Measurements from ENCODE around the gene SPHKAP.
"Not testable (repeated sequence)": the region's sequence is repeated elsewhere in the genome, so short reads cannot be mapped to it uniquely, and the experiment has no call there.

Gene SPHKAP

DNA sequence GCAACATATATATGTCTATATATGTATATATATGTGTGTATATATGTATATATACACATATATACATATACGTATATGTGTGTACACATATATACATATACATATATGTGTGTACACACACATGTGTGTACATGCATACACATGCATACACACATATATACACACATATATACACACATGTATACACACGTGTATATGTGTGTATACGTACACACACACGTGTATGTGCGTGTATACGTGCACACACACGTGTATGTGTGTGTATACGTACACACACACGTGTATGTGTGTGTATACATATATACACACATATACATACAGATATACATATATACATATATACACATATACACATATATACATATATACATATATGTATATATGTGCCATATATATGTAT lies 89.4 kb downstream of the SPHKAP start:
- no peak for DNase-seq

- no peak for DNase-seq
Observed at GRCh38 chr2:228086561-228086960, 94.9 kb downstream of the SPHKAP start.

DNA sequence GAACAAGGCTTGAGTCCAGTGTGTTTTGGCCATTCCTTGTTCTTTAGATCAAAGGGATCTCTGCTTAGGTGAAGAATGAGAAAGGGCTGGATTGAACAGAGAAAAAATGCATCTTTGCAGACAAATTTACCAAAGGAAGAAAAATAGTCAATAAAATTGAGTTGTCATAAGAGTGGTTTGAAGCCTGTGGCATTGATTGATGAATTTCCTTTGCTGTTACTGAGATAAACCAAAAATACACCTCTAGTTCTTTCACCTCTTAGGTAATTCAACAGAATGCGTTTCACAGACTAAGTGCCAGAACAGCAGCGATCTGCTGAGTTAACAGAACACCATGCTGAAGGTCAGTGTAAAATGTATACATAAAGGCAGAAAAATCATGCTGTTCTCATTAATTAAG lies 96.8 kb downstream of the SPHKAP start:
- DNase-seq = no peak

GRCh38 chr2:228083131-228083530 lies 98.4 kb downstream of the SPHKAP start:
- DNase-seq = no peak

GRCh38 chr2:228082571-228082970 lies 98.9 kb downstream of the SPHKAP start:
- no peak for DNase-seq

DNA sequence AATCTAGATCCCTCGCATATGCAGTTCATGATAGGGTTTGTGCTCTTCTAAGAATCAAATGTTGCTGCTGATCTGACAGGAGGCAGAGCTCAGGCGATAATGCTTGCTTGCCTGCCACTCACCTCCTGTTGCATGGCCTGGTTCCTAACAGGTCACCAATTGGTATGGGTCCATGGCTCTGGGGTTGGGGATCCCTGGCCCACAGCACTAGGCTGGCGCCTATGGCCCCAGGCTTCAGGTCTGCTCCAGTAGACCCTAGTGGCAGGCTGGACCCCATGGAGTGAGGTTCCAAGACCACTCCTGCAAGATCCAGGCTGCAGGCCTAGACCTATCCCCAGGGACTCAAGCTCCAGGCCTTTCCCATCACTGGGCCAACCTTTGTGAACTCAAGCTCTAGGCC lies 102.3 kb downstream of the SPHKAP start:
- no peak for DNase-seq

GRCh38 chr2:228076695-228077094 lies 104.8 kb downstream of the SPHKAP start:
- not testable (repeated sequence) for DNase-seq

- DNase-seq = no peak
Observed at GRCh38 chr2:228072669-228073068, 108.8 kb downstream of the SPHKAP start.

GRCh38 chr2:228067309-228067708 lies 114.2 kb downstream of the SPHKAP start:
- no peak for DNase-seq

DNA sequence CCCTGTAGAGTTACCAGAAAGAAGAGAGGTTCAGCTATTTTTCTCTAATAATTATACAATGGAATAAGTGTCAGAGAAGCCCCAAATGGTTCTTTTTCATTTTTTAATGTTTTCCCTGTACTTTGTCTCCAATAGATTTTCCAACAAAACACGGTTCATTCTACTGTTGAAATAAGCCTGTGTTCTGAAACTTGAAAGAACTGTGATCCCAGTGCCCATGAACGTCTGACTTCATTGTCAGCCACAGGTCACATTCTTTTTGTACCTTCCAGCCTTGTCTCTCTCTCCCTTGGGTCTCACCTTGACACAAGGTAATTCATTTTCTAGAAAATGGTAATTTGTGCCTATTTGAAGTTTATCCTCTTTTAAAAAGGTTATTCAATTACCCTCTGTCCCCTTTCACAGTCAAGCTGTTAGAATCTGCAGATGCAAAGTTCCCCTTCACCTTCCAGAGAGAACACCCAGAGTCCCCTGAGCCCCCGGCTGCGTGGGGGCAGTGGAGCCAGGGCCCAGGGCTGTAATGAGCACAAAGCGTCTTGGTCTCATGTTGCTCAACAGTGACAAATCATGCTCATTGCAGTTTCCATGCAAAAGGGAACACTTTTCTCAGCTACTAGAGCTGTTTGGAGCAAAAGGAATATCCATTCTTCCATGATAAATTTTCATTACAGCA lies 115.2 kb downstream of the SPHKAP start:
- DNase-seq = no peak

GRCh38 chr2:228065686-228066085 lies 115.8 kb downstream of the SPHKAP start:
- no peak for DNase-seq

DNA sequence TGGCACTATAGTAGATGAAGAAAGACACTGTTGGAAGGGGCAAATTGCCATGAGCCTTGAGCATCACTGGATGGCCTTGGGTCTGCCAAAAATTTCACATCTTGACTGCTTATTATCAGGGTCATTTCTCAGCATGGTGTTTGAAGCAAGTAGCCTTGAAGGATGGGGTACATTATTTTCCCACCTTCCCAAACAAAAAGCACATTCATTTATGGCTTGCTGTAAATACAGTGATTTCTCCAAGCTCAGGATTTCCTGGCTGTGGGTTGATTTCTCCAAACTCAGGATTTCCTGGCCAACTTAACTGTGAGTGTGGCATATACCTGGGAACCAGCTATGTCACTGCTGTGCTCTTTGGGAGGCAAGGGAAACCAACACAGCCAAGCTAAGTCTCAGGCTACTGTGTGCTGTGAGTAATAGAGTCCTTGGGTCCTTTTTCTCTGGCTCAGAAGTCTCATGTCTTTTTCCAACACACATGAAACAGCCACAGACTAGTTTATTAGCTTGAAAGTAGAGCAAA lies 116.6 kb downstream of the SPHKAP start:
- DNase-seq = no peak

- DNase-seq = no peak
Observed at GRCh38 chr2:228064024-228064423, 117.5 kb downstream of the SPHKAP start.

DNA sequence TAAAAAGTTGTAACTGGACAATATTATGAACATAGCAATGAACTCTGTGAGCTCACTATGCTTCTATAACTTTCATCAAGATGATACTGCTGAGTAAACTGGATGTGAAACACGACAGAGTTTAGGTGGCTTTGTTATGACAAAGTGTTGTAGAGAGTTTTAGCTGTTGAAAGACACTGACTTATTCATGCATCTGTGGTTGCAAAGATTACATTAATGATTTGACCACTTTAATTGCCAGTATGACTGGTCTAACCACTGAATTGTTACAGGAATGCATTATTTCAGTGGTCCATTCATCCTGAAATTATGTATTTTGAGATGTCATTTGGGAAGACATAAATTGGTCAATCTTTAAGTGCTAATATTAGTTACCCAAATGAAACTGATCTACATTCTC lies 117.9 kb downstream of the SPHKAP start:
- no peak for DNase-seq

- DNase-seq = no peak
Observed at GRCh38 chr2:228059735-228060134, 121.8 kb downstream of the SPHKAP start.

DNA sequence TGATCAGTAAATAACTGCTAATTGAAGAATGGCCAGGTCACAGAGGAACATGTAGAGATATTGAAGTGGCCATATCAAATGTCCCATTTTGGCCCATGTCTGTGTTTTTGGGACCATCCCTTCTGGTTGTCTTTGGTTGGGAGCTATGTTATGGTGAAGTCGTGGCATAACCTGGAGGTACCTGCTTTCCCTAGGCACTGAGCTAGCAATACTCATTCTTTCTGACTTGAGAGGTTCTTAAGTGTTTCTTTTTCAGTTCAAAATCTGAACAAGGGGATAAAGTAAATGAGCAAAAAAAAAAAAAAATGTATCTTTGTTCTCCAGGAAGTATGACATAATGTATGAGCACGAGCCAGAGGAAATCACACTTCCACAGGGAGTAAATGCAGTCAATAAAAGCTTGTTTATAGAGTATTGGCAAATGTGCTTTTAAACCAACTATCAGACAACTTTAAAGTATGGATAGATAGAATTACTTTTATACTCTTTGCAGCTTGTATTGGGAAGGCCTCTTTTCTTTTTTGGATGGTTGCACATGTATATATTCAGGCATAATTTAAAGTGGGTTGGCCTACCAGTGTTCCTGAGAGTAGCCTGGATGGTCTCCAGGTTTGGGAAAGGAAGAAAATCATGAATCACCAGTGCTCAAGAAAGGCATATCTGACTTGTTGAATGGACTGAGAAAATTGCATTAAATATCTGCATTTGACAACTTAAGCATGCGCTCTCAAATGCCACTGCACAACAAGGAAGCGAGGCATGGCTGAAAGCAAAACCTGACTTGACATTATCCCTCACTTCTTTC lies 125.0 kb downstream of the SPHKAP start:
- no peak for DNase-seq

DNA sequence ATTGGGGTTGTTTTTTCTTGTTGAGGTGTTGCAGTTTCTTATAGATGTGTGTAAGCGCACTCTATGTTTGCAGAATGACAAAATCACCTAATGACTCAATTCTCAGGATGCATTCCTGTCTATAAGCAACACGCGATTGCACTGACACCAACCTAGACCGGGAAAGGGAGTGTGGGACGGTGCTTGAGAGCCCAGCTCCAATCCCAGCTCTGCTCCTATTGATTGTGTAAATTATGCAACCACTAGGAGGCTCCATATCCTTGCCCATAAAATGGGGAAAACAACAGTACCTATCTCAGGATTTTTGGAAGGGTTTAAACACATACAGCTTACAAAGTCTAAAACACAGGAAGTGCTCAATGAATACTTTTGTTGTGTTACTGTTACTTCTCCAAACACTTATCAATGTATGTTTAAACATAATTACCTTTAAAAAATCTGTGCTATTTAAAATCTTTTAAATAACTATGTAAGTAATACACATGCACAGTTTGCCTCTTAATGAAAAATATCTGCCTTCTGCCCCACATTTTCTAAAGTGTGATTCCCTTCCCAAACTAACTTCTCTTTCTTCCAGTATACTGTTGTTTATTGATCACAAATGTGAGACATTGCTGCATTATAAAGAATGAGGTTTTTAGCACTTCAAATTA lies 132.5 kb downstream of the SPHKAP start:
- DNase-seq = peak; percentile 67

- DNase-seq = no peak
Observed at GRCh38 chr2:228040995-228041394, 140.5 kb downstream of the SPHKAP start.

DNA sequence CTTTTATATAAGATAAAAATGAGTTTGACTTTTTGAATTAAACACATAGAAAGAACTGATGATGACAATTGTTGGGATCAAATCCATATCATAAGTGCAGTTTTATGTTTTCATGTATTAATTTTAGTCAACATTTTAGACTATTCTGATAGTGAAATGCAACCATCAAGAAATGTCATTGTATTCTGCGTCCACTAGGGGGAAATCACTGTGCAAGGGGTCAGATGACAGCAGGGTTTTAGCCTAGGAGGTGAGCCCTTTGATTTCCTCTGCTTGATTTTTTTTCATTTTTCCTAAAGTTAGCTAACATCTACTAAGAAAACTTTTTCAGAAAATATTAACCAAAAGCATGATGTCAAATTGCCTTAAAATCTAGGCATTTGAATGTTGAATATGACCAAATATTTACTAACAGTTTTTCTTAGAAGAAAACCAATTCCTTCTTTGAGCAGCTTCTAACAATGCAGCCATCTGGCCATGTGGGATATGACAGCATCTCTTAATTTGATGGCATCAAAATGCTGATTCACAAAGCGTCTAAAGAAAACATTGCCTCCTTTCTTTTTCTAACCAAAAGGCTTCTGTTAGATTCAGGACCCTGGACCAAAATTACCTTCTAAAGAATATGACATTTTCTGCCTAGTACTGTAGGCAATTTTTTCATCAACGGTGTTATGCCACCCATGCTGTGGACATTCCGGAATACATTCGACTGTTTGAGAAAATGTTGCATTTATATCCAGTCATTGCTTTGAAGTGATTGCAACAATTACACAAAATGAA lies 141.5 kb downstream of the SPHKAP start:
- peak; percentile 28 for DNase-seq

DNA sequence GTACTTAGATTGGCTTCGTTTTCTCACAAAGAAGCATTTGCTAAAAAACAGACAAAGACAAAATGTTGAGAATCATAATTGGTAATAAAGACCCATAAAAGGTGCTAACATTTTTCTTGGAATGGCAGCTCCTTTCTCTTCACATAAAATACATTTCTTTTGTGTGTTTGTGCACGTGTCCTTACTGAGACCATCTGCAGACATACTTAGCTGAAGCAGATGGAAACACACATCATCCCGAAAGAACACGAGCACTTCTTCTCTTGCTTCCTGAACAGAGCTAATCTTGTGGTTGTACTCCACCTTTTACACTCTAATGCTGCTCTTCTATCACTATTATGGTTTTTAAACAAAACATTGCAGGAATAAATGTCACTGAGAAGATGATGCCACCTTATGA lies 142.5 kb downstream of the SPHKAP start:
- DNase-seq = no peak

GRCh38 chr2:228037915-228038314 lies 143.6 kb downstream of the SPHKAP start:
- no peak for DNase-seq

DNA sequence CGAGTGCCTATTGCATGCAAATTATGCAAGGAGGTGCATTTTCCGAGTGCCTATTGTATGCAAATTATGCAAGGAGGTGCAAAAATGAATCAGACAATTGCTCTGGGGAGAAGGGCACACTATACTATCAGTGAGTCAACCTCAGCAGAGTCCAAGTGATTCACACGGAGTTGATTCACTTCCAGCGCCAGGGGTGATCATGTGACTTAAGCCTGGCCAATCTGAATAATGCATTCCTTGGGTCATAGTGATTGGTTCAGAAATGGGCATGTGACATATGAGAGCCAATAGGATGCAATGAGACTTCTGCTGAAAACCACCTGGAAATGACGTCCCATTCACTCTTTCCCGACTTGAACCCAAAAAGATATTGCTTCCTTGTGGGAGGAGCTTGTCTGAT lies 157.9 kb downstream of the SPHKAP start:
- peak; percentile 22 for DNase-seq

- no peak for DNase-seq
Observed at GRCh38 chr2:228018311-228018710, 163.2 kb downstream of the SPHKAP start.

All from NCI-H226 (cell line).